Sigmoid colon (tissue), 4 donors: ENCODE measurements around the gene THAP11.

Experiments used
- CTCF ChIP-seq, 4 experiments: fragments of 450-650 bp in 3 of 4; fragments of 200-600 bp in 1 of 4; IDR thresholded peaks; one replicate each; pipeline ENCODE4 v1.5.1; 2016 to 2019; ENCODE audit warnings: antibody characterized with exemption in 4 of 4, mild to moderate bottlenecking in 3 of 4, moderate library complexity in 2 of 4
- EP300 ChIP-seq, 4 donors: sonication (generic); formaldehyde crosslinking; IDR thresholded peaks; one replicate each; pipeline ENCODE4 v1.6.1; 2017; ENCODE audit warnings: antibody characterized with exemption in 4 of 4
- POLR2A ChIP-seq, 2 donors: fragments of 450-650 bp; IDR thresholded peaks; one replicate each; pipeline ENCODE4 v1.6.1; 2016; ENCODE audit warnings: antibody characterized with exemption in 2 of 2, mild to moderate bottlenecking in 2 of 2, moderate library complexity in 2 of 2

- TF ChIP-seq CTCF (IDR thresholded peaks at IDR 0.05) (no peak), POLR2A (IDR thresholded peaks at IDR 0.05) (peak; percentile 55 to 64), EP300 (IDR thresholded peaks at IDR 0.05) (no peak)
These were observed 8.5 kb upstream of the THAP11 start for GRCh38 chr16:67833415-67834241.
